Measurements from ENCODE around the gene AQP5.

GRCh38 chr12:49923035-49923644 is 38.5 kb upstream of the AQP5 start:
- no peak for TF ChIP-seq CTCF (IDR thresholded peaks at IDR 0.05; ENCODE audit: insufficient read depth, low read length)
- TF ChIP-seq POLR2AphosphoS5 (IDR thresholded peaks at IDR 0.05; ENCODE audit: low read depth), result no peak
- no peak for TF ChIP-seq REST (IDR thresholded peaks at IDR 0.05; ENCODE audit: insufficient replicate concordance, low read depth)

All from HL-60 (cell line).